NCI-H1105 treated with DMSO at 0.1 percent for 48 hours (cell line): ENCODE results near the gene ZEB2.

Experiments used
- DNase-seq: peaks from one replicate; lab custom pipeline; 2025; lab: John Stamatoyannopoulos, UW

Gene ZEB2

DNA sequence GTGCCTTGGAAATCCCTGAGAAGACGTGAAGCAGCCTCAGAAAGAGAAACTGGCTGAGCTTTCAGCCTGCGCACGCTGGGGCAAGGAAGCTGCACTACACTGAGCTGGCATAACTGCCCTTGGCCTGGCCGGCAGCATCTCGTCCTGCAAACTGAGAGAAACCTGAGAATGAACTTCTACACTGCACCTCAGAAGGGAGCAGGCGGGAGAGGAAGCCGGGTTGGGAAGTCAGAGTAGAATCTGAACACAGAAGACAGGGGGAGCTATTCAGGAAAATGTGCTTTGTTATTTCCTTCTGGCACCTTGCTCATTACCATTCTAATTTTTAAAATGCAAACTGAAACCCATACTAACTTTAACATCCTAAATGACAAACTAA, 70.9 kb downstream of the ZEB2 start:
- DNase-seq, result no peak

DNA sequence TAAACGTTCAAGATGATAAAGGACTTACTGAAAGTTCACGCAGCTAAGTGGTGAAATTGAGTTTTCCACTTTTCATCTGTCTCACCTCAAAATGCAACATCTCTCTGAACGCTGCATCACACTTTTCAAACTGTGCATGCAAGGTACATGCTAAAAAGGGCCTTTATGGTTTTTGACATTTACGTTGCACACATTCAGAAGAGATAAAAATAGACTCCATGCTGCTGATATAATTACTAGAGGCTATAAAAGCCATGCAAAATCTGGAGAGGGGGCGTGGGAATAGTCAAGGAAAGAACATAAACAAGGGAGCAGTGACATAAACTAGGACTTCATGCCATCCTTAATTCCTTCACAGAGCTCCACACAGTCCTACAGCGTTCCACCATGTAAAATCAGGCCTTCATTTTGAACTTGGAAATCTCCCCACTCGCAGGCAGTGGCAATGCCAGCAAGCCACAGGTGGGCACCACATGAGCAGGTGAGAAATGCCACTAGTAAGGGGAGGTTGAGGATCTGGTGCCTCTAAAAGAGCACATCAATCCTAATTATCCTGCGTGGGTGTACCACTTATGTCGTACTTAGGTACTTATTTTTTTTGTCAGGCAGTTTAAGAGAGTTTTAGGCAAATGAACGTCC, 71.4 kb downstream of the ZEB2 start:
- DNase-seq, result no peak

DNA sequence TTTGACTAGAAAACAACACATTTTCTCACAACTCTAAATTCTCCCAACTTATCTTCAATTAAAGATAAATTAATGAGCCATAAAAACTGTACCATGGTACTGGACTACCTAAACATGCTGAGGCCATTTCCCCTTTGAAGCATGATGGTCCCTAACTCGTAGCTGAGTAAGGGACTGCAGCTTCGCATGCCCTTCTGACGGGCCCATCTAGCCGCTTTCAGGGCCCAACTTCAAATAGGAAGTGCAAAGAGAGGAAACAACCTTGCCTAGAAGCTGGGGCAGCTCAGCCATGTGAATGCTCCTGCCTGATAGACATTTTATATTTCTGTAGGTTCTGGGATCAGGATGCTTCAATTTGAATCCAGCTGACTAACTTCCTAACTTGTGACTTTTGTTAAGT, 72.4 kb downstream of the ZEB2 start:
- DNase-seq, result no peak

DNA sequence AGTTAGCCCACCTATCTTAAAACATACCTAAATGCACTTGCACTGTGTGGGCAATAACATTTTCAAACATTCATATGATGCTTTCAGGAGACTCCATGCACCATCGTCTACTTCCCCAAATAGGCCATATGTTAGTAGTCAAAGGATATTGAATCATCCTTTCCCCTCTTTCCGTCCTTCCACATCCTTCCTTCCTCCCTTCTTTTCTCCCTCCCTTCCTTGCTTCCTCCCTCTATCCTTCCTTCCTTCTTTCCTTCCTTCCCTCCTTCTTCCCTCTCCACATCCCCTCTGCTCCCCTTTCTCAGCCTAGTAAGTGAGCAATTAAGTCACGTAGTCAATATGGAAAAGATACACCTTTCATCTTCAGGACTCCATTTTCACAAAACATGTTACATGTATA, 73.8 kb downstream of the ZEB2 start:
- no peak for DNase-seq

DNA sequence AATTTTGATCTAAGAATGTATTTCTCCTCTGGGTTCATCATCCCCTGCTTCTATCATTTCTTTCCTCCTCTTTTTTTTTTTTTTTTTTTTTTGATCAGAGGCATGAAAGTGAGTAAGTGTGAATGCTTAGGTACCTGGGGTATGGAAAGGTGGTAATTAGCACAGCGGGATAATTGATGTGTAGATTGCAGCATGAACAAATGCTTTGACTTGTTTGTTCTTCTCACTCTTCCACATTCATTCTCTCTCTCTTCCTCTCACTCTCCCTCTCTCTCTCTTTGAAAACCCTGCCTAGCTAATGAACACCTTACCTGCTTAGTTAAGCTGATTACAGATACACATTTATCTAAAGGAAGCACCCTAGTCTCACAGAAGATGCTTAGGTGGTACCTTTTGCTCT, 74.7 kb downstream of the ZEB2 start:
- DNase-seq, result no peak

DNA sequence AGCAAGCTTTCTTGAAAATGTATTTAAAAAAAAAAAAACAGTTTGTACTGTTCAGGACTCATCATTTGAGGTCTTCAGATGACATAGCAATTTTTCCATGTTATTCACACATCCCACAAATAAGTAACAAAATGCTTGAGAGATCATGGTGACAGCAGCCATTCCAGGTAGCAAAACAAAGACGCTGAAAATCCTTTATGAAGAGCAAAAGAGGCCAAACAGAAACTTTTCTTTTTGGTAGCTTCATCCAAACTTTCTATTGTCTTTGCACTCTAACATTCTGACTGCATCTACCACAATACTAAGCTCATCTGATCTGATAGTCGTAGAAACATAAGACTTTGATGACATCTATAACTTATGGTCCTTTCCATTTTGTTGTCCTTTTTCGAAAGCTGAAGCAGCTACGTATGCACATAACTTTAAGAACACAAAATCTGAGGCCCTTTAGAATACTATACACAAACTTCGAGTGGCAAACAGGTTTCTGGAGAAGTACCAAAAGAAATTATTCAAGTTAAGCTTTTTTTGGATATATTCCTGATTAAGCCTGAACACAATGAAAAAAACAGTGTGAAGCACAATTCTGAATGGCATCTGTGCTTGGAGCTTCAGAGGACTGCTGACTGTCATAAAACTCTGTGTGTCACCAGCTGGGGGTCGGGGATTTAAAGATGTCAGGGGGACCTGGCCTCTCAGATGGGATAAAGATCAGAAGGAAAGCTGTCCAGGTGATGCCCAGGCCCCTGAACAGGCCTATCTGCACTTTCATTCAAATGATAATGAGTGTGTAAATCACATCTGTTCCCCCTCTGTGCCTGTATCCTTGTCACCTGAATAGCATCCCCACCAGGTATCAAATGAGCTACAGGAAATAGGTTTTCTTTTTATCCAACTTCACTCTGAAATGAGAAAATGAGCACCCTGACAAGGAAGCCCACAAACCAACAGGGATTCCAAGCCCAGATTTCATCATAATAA, 75.8 kb downstream of the ZEB2 start:
- DNase-seq, result no peak

DNA sequence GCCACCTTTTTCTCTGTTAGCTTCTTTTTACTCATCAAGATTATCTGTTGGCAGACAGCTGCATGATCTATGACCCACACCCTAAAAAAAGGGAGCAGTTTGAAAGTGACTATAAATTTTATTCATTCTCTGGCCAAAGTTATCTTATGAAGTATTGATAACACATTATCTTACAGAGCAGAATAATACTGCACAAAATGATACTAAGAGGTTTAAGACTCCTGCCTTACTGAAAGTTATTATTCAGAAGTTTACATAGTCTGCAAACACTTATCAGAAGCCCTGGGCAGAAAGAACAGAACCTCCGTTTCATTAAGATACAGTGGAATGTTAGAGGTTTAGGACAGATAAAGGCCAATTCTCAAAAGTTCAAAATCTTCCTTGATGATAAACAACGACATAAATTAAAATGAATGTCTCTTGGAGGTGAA, 78.2 kb downstream of the ZEB2 start:
- no peak for DNase-seq

DNA sequence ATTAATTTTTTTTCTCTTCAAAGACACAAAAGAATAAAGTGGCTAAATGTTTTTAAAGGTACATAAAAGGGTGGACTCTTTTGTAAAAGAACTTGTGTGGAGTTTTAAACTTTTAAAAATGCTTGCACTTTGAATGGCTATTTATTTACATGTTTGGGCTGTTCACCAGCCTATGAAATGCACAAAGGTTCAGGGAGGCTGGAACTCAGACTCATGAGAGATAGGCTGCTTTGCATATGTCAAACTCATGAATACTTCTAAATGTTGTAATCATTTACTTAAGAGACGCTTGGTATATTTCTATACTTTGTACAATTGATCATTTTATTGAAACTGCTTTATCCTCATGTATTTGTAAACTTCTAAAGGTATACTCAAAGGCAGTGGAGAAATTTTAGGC, 79.9 kb downstream of the ZEB2 start:
- no peak for DNase-seq

DNA sequence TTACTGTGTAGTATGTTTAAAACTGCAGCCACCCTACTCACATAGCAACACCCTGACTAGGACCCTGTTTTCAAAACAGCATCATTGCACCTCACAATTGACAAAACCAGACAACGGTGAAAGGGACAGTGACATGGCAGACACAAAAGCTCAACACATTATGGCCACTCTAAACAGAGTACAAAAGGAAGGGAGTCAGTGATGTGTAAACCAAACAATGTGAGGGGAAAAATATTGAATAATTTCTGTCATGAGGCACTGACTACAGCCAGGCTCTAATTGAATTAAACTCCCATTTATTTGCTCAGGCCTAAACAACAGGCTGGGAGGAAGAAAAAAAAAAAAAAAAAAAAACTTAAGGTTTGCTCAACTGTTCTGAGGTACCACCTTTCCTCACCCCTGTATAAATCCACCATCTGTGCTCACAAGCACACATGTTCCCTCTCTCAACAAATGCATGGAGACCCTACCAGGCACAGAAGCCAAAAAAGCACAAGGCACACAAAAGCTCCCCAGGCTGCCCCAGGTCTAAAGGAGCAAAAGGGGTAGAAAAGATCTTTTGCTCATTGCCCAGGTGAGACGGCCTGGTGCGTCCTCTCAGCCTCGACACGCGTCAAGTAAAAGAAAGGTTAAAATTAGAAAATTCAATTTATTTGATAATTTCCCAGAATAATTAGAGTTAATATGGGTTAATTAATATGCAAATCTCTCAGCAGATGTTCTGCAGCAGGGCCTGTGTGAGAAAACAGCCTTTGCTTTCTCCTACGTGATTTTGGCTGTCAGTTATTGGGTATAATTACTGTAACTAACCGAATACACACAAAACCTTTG, 80.9 kb downstream of the ZEB2 start:
- DNase-seq, result peak; percentile 66

DNA sequence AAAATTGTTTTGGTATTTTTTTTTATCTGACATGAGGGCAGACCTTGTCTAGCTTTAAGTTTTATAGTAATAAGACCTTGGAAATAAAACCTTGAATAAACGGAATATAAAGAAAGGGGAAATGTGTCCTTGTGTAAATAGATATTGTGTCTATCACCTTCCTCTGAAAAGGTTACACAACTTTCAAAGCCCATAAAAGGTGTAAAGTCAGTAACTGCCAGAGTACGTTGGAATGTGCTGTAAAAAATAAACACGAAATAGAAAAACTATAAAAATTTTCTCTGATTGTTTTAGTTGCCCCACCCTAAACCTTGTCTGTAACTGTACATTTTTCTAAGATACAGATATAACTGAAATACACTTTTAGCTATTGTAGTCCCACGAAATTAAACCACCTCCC, 82.3 kb downstream of the ZEB2 start:
- DNase-seq, result no peak

DNA sequence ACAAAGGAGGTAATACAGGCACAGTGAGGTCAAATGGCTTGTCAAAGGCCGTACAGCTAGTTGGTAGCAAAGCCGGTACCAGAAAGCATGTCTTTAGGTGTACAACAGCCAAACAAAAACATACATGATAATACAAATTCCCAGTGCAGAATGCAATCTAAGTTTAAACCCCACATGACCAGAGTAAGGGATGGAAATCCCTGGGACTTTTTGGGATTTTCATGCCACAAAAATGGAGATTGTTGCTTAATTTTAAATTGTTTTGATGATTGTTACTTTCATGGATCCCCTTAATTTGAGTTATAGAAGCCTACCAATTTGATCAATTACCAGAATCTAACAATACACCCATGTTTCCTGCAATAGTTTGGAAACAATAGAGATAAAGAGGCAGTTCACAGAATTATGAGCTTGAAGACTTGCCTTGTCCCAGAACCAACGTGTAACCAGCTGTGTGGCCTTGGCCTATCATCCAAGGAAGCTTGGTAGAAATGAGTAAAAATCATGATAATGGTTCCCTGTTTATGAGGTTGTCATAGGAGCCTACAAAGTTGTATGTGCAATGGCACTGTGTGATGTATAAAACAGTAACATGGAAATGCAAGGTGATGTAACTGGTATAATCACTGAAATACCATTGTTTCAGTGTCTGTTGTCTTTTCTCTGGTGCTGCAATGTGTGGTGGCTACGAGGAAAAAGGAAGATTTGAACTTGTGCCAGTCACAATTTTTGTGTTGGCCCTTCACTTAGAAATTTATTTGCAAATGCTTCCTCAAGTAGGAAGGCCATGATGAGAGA, 85.3 kb downstream of the ZEB2 start:
- DNase-seq, result no peak

DNA sequence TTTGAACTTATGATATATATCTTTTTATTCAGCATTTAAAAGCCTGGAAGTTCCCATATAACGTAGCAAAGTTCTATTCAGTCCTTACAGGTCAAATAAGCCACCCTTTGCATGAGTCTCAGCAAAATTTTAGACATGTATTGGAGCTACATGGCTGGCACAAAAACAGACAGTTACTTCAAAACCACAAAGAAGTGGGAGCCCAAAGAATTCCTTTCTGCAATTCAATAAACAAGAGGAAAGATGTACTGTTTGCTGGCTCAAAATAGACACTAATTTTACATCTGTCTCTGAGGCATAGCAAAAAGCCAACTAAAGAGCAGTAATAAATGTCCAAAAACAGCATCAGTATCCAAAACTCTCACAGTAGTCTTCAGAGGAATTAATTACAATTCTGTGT, 87.0 kb downstream of the ZEB2 start:
- no peak for DNase-seq

DNA sequence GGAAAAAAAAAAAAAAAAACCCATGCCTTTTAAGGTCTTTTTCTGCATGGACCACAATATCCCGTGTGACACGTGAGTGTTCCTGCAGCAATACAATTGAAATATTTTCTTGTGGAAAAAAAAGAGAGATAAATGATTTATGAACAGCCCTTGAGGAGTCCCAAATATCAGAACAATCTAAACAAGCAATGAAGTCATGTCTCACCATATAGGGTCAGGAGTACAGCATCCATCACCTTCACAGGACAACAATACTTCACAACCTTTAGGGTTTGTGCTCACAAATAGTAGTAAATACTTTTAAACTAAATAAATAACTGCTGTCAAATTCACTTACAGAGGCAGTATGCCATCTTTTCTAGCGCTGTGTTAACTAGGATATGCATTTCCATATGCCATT, 87.9 kb downstream of the ZEB2 start:
- DNase-seq, result no peak

DNA sequence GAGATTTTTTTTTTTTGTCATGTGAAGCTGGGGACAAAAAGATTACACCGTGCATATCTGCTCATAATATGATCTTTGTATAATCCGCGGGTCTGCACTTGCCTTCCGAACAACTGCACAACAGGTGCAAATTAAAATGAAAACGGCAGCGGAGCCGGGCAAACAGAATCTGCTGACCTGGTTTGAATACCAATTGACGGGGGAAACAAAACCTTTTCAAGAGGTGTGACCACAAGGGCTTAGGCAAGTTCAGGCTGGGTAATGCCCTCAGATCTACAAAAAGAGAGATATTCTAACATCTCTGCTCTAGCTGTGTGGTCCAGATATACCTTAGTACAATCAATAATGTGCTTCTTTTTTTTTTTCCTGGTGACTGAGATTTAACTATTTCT, 88.5 kb downstream of the ZEB2 start:
- peak; percentile 93 for DNase-seq

DNA sequence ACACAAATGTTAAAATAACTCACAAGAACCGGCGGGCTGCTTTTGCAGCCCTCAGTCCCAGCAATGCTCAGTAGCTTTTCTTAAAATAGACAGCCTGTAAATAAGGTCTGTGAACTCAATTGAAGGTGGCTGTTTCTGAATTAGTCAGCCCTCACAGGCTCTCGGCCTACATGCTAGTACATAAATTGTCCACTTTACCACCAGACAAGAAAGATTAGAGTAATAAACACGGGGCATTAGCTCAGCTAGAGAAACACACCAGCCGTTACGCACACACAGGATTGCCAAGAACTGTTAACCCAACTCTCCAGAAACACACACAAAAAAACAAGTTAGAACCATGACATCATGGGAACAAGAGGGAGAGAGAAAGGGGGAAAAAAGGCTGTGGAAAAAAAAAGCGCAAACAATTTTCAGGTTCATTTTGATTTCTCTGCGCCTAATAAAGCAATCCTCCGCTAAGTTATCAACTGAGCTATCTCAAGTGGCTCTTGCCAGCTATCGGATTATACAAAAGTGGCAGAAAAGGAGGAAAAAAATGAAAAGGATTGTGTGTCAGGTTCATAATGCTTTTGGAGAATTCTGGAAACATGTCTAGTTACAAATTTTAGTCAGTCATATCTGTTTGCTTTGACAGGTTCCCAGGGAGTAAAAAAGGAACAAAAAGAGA, 89.1 kb downstream of the ZEB2 start:
- peak; percentile 75 for DNase-seq

DNA sequence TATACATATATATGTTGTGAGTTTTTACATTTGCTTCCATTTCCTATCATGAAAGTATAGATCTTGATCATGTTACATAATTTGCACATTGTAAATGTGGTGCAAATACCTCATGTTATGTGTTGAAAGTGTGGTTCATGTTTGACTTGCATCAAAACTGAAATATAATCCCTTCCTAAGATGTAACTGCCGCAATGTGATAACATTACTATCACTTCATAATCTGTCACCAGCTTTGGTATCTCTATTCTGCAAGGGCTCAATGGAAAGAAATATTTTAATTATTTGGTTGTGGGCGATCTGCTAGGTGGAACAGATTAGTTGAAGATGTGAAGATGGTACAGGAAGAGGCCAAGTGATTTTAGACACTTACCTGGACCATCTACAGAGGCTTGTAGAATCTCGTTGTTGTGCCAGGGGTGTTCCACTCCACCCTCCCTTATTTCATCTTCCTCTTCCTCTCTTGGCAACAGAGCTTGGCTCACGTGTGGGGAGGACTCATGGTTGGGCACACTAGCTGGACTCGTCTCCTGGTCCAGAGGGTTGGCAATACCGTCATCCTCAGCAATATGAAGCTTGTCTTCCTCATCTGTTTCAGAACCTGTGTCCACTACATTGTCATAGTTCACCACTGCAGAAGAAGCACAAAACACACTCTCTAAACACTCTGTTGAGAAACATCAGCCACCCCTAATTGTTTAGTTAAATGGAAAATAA, 90.4 kb downstream of the ZEB2 start:
- no peak for DNase-seq

DNA sequence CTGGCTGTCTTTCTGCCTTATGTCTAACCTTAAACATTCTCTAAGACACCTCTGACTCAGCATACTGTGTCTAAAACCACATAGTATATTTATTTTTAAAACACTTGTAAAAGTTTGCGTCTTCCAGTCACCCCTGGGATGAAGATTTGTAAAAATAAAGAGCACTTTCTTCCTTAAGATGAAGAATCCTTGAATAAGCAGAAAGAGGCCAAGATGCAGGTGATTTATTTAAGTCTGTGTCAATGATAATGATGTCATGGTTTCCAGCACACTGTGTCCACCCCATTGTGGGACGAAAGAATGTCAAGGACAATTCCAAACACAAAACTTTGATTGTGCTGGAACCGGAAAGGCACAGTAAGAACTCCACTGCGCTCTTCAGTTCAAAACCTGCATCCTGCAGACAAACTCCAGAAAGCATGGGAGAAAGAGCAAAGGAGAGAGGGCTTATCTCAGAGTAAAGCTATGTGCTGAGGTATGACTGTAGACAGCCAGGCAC, 92.9 kb downstream of the ZEB2 start:
- no peak for DNase-seq

DNA sequence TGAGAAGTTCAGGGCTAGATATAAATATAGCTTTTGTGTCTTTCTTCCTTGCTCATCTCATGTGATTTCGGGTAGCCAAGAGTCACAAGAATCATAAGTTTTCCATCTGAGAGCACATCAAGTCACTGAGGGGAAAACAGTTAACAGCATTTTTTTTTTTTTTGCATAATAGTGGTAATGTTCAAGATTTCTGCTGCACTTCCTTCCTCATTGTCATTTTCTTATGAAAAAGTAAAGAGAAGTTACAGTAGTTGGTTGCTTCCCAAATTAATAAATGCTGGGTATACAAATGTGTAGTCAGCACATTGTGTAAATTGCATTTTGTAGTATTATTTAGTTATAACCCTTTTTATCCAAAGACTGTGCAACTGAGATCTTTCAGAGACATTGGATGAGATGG, 93.6 kb downstream of the ZEB2 start:
- no peak for DNase-seq

DNA sequence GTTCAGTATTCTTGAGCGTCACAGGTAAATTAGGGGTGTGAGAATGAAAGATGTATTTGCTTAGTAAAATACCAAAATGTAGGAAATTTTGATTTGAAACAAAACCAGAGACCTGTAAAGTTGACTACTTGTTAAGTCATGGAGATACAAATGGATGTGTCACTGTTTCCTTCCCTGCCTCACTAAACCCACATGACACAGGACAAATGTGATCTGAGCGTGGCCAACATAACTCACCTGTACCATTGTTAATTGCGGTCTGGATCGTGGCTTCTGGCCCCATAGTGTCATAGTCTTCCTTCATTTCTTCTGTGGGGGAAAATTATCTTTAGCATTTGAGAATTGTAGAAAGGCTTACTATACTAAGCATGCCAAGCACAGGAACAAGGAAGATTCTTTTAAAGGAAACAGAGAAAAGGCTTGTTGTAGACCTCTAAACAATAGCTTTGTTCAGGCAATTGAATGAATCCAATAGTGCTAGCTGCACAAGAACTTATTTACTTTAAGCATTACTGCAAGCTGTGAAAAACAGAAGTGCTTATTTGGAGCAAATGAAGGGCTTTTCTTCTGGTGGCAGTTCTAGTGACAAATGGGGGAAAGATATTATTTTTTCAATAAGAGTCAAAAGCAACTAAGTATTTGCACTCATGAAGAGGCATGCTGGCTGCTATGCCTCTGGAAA, 95.2 kb downstream of the ZEB2 start:
- no peak for DNase-seq
